AML-193 (cell line): ENCODE results near the gene MACROD2.
"Not testable (repeated sequence)": the region's sequence is repeated elsewhere in the genome, so short reads cannot be mapped to it uniquely, and the experiment has no call there.

ENCODE experiments used
- DNase-seq, 2 experiments: peaks; one replicate each; lab custom pipeline; 2025; lab: John Stamatoyannopoulos, UW

Gene MACROD2

DNA sequence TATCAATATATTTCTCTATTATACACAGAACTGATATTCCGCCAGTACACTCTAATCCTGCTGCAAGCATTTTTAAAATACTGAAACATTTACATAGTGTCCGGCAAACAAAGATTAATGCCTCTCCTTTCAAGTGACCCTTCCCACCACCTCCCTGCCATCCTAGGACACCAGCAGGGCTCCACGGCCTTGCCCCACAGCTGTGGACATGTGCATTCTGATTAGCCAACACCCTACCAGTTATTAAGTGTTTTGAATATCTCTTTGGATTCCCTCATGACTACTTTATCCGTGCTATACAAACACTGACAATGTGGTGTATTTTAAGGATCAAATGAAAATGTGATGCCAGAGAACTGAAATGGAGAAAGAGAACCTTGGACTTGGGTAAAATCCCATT is 1962.8 kb downstream of the MACROD2 start:
- DNase-seq, result no peak

- DNase-seq, result no peak
Observed at GRCh38 chr20:15965165-15965564, 1969.8 kb downstream of the MACROD2 start.

DNA sequence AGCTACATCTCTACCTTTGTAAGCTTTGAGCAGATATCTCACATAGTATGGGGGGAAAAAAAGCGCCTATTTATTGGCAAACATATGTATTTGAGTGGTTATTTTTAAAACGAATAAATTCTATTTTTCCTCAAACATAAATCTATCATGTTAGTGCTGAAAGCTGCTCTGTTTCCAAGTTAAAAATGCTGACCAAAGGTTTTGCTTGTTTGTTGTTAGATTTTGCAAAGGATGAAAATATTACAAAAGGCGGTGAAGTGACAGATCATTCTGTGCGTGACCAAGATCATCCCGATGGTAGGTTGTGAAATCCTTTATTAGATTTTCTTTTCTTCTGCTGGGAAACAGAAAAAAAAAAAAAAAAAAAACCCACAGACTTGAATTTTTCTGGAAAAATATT is 1972.0 kb downstream of the MACROD2 start:
- no peak for DNase-seq

- no peak for DNase-seq
Observed at GRCh38 chr20:15976047-15976736, 1980.9 kb downstream of the MACROD2 start.

GRCh38 chr20:15977026-15977425 is 1981.7 kb downstream of the MACROD2 start:
- DNase-seq, result no peak

DNA sequence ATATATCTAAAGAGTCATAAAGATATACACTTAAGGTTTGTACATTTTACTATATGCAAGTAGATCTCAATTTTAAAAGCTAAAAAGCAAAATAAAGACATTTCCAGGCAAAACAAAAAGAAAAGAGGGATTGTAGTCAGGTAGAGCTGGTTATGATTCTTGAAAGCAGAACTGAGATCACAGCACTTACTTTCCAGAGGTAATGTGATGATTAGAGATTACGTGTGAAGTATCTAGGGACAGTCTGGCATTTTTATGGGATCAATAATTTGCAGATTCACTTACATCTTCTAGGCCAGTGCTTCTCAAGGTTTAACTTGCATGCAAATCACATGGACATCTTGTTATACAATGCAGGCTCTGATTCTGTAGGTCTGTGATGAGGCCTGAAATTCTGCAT is 1982.4 kb downstream of the MACROD2 start:
- DNase-seq, result no peak

DNA sequence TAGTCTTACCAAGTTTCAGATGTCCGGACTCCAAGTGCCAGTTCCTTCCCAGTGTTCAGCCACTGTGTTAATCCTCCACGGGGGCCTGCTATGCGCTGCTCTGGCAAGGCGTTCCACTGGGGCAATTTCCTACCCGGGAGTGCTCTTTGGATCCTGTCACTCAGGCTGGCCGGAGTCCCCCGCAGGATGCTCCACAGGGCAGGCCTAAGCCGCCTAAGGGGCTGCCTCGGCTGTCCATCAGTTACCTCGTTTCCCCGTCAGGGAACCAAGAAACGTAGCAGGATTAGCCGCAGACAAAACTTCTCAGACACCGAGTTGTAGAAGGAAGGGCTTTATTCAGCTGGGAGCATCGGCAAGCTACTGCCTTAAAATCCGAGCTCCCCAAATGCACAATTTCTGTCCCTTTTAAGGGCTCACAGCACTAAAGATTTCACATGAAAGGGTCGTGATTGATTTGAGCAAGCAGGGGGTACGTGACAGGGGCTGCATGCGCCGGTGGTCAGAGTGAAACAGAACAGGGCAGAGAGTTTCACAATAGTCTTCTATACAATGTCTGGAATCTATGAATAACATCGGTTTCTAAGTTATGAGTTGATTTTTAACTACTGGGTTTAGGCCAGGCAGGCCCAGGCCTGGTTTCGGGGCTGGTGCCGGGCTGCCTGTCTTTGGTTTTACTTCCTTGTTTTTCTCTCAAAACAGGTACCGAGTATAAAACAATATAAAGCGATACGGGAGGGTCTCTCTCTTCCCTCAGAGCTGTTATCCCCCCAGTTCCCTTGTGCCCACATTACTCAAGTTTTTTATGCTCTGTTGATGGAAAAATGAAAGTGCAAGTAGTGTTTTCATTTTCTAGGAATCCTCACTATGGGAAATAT is 1990.4 kb downstream of the MACROD2 start:
- DNase-seq, result not testable (repeated sequence)

- no peak for DNase-seq
Observed at GRCh38 chr20:15986690-15987089, 1991.4 kb downstream of the MACROD2 start.

DNA sequence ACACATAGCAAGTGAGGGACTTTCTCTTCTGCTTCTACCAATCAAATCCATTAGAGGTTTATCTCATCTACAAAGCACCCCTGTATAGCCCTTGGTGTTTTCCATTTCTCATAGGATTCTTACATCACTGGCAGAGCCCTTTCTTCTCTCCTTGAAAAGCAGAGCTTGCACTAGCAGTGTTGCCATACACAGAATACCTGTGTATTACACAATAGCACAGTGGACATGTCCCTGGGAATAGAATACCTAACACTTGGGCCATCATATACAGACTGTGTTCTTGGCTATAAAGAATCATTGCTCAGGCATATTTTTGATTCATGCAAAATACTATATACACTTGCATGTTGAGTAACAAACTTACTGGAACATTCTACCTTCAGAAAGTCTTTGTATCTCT is 1996.0 kb downstream of the MACROD2 start:
- DNase-seq, result no peak

- DNase-seq, result no peak
Observed at GRCh38 chr20:15992564-15992963, 1997.2 kb downstream of the MACROD2 start.

DNA sequence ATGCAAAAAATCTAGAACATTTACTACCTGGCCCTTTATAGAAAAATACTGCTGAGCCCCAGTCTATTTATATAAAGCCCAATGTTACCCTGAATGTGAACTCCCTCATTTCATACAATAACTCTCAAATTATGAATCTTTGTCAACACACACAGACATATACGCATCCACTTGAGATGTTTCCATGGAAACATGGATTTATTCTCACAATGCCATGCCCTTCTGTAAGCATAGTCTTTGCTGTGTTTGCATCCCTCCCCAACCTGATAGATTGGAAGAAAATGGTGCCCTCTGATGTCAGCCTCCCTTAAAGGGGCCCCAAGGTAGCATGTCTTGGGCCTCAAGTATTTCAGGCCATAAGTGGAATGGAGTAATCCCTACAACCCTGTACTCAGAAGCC is 2004.8 kb downstream of the MACROD2 start:
- no peak for DNase-seq

- DNase-seq, result no peak
Observed at GRCh38 chr20:16001286-16001685, 2006.0 kb downstream of the MACROD2 start.

DNA sequence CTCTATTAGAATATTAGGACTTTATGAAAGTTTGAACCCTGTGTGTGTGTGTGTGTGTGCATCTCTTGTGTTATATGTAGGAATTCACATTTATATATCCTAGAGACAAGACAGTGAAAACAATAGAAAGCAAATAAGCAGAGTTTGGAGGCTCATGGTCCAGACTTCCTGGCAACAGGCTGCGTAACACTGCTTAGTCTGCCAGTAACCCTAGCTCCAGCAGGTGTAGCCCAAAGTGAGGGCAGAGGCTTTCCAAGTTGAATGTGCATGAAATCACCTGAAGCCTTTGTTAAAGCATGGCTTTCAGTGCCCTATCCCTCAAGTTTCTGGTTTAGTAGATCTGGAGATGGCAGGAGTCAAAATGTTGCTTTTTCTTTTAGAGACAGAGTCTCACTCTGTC is 2008.0 kb downstream of the MACROD2 start:
- DNase-seq, result no peak

DNA sequence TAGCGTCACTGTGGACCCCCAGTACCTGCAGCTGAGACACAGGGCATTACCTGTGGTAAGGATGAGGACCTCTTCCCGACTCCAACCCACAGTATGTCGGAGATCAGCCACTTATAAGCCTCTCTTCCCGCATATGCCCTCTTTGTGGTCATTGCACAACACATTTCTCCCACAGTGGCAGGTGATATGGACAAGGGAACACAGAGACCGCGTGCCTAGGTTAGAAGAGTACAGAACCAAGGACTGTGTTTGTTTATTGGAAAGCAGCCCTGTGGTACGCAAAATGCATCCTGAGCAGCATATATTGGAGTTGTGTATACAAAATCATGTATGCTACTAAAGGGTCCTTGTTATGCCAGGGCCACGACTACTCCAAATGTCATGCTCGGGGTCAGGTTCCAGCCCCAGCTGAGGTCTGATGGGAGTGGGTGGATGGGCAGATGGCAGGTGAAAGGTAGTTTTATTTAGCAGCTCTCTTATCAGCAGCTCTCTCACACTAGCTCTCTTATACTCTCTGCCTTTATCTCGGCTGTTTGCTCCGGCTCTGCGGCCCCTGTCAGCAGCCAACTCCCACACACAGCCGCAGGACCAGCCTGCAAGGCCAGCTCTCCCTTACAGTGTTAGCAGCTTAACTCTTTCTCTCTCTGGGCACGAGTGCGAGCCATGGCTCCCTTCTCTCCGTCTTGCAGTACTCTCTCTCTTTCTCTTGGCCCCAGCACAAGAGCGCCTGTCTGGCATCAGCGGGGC is 2009.0 kb downstream of the MACROD2 start:
- no peak for DNase-seq

GRCh38 chr20:16005021-16005914 is 2010.0 kb downstream of the MACROD2 start:
- DNase-seq, result no peak

GRCh38 chr20:16005915-16006493 is 2010.7 kb downstream of the MACROD2 start:
- no peak for DNase-seq

GRCh38 chr20:16007164-16007563 is 2011.8 kb downstream of the MACROD2 start:
- no peak for DNase-seq

DNA sequence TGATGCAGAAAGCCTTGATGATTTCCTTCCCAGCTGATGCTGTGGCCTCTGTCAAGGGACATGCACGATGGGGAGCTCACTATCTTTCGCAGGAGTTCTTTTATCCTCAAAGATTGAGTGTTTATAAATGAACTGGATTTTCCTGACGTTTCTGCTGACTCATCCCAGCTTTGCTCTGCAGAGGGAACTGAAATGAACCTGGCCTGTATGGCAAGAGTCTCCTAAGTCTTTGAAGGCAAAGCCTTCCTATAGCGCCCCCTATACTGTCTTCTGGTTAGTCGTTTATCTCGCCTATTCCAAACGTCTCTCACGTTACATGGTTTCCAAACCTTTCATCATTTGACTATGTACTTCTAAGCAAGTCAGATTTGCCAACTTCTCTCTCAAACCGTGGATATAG is 2012.6 kb downstream of the MACROD2 start:
- no peak for DNase-seq

- no peak for DNase-seq
Observed at GRCh38 chr20:16011056-16011455, 2015.7 kb downstream of the MACROD2 start.

DNA sequence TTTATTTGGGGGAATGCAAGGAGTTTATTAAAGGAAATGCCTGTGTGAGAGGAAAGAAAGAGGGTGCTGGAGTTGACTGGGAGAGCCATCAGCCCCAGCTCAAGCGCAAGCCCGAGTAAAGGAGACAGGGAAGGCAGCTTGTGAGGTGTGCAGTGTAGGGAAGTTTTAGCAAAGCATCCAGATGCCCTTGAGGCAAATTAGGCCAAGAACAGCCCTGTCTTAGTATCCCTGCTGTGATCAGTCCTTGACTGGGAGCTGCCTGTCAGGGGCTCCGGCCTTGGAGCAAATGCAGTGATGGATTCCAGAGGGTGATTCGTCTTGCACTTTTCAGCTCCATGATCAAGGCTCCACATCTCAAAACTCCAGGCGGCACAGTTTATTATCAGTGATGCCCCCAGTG is 2016.2 kb downstream of the MACROD2 start:
- DNase-seq, result no peak

GRCh38 chr20:16012934-16013333 is 2017.6 kb downstream of the MACROD2 start:
- DNase-seq, result not testable (repeated sequence)
